Measurements from ENCODE around the gene C9orf43. TPM values are rescaled to one million over a fixed set of nuclear protein-coding genes. Genes with fewer than 3 reads are reported as not detected.

The C9orf43 gene
- total and polyA plus RNA-seq, 9 of the 15 experiments (the other 6 are each of a cell fraction or from before 2014, with no cell fraction given) = 0.21 to 0.58 (median 0.33) TPM

DNA sequence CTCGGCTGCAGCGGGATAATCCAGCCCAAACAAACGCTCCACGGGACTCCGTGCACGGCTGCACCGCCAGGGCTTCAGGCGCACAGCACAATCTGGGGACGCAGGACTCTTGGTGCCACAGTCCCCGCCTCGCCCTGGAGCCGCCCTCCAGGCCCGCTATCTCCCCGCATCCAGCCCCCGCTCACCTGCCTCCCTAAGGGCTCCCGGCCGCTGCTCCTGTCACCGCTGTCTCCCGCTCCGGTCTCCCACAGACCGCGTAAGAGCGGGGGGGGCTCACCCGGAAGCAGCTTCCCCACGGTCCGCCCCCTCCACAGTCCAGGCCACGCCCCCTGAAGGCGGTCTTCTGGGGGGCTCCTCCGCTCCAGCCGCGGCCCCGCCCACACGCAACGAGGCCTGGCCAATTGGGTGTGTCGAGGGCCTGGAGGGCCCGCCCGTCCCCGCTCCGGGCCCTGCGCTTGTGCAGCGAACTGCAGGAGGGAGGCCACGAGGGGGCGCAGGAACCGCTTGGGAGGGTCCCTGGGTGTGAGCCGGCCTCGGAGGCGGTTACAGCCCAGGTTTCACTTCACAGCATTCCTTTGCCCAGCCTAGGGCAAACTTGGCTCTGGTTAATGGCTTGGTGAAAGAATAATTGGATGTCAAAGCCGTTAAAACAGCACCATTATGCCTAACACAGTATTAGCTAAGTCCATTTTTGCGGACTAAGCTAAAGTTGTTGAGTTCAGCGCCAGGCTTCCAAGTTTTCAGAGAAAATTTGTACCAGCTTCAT is 9.3 kb upstream of the C9orf43 start, which contains the start of gene ALAD (continued):
- peak; percentile 93 to 96 (median 95) for TF ChIP-seq CTCF (IDR thresholded peaks at IDR 0.05 in 2 of 3, conservative IDR thresholded peaks at IDR 0.05 in 1 of 3; ENCODE audit: insufficient read depth in 2 of 3, low read depth in 1 of 3, low read length in 3 of 3)
- no peak for TF ChIP-seq ZNF436 (CRISPR knock-in tag; IDR thresholded peaks at IDR 0.05)
- TF ChIP-seq, protein P1, sequence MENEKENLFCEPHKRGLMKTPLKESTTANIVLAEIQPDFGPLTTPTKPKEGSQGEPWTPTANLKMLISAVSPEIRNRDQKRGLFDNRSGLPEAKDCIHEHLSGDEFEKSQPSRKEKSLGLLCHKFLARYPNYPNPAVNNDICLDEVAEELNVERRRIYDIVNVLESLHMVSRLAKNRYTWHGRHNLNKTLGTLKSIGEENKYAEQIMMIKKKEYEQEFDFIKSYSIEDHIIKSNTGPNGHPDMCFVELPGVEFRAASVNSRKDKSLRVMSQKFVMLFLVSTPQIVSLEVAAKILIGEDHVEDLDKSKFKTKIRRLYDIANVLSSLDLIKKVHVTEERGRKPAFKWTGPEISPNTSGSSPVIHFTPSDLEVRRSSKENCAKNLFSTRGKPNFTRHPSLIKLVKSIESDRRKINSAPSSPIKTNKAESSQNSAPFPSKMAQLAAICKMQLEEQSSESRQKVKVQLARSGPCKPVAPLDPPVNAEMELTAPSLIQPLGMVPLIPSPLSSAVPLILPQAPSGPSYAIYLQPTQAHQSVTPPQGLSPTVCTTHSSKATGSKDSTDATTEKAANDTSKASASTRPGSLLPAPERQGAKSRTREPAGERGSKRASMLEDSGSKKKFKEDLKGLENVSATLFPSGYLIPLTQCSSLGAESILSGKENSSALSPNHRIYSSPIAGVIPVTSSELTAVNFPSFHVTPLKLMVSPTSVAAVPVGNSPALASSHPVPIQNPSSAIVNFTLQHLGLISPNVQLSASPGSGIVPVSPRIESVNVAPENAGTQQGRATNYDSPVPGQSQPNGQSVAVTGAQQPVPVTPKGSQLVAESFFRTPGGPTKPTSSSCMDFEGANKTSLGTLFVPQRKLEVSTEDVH (IDR thresholded peaks at IDR 0.05; ENCODE audit: low read depth, partially characterized antibody) = no peak
- TF ChIP-seq, protein P2, sequence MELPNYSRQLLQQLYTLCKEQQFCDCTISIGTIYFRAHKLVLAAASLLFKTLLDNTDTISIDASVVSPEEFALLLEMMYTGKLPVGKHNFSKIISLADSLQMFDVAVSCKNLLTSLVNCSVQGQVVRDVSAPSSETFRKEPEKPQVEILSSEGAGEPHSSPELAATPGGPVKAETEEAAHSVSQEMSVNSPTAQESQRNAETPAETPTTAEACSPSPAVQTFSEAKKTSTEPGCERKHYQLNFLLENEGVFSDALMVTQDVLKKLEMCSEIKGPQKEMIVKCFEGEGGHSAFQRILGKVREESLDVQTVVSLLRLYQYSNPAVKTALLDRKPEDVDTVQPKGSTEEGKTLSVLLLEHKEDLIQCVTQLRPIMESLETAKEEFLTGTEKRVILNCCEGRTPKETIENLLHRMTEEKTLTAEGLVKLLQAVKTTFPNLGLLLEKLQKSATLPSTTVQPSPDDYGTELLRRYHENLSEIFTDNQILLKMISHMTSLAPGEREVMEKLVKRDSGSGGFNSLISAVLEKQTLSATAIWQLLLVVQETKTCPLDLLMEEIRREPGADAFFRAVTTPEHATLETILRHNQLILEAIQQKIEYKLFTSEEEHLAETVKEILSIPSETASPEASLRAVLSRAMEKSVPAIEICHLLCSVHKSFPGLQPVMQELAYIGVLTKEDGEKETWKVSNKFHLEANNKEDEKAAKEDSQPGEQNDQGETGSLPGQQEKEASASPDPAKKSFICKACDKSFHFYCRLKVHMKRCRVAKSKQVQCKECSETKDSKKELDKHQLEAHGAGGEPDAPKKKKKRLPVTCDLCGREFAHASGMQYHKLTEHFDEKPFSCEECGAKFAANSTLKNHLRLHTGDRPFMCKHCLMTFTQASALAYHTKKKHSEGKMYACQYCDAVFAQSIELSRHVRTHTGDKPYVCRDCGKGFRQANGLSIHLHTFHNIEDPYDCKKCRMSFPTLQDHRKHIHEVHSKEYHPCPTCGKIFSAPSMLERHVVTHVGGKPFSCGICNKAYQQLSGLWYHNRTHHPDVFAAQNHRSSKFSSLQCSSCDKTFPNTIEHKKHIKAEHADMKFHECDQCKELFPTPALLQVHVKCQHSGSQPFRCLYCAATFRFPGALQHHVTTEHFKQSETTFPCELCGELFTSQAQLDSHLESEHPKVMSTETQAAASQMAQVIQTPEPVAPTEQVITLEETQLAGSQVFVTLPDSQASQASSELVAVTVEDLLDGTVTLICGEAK (IDR thresholded peaks at IDR 0.05) = peak; percentile 64; the same call in 1 of the 2 replicates
- TF ChIP-seq, protein P2 (CRISPR knock-in tag; IDR thresholded peaks at IDR 0.05) = no peak
- no peak for TF ChIP-seq OTX1 (CRISPR knock-in tag; IDR thresholded peaks at IDR 0.05)
- TF ChIP-seq TBP (optimal IDR thresholded peaks at IDR 0.05; ENCODE audit: low read depth, low read length) = peak; percentile 71
- peak; percentile 65 for TF ChIP-seq ZBTB33 (CRISPR knock-in tag; IDR thresholded peaks at IDR 0.05)
- no peak for TF ChIP-seq STAG1 (CRISPR knock-in tag; IDR thresholded peaks at IDR 0.05; ENCODE audit: borderline replicate concordance)
- no peak for TF ChIP-seq CHD1 (IDR thresholded peaks at IDR 0.05; ENCODE audit: low read length)
